ENCODE results near the gene ASTE1. TPM values are rescaled to one million over a fixed set of nuclear protein-coding genes. Genes with fewer than 3 reads are reported as not detected.

ASTE1 gene
- total RNA-seq, 2 donors from 2014 or later, result 10.2 to 10.8 TPM

DNA sequence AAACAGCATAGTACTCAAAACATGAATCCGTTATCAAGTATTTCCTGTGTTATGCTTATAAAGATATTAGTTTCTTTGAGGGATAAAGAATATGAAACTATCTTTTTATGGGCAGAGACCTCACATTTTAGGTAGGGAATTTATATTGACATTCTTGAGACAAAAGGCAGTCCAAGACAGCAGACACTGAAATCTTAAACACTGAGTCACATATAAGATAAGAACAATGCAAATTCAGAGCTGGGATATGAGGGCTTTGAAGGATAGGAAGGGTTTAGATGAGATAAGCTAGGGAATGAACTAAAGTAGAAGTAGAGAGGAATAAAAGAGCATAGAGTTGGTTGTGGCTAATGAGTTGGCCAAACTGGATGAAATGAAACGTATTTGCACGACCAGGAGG, 58.4 kb downstream of the ASTE1 start:
- Mint-ChIP-seq H3K4me1 (ENCODE audit: low read depth) (peaks cover 9% of the 10 kb centered on the region), H3K4me3 (no peak overlapping the region), H3K9me3 (no peaks in the 10 kb centered on the region), H3K36me3 (ENCODE audit: insufficient read depth in 2 of 2) (peaks cover 14 to 30% of the 10 kb centered on the region in 2 donors), H3K27ac (peak overlapping the region; percentile 51), H3K27me3 (ENCODE audit: low read depth) (no peaks in the 10 kb centered on the region)
- ATAC-seq (replicated peaks in 1 of 2) (no peak), DNase-seq (no peak)

DNA sequence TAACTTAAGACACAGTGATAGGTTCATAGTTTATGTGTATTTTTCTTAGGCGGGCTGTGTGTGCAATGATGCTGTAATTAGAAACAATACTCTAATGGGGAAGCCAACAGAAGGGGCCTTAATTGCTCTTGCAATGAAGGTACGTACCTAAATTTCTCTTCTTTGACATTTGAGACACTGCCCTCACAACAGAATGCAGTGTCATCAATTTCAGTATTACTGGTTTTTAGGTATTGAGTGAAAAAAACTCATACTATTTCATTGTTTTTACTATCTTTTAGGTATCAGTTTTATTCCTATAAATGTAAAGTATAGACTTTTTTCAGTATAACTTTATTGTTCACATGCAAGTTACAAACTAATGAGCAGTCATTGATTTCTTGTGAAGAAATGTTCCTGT, 59.3 kb downstream of the ASTE1 start:
- DNase-seq (no peak), ATAC-seq (replicated peaks in 1 of 2) (no peak)
- peaks cover 10 to 30% of the 10 kb centered on the region in 2 donors for H3K36me3 Mint-ChIP-seq (ENCODE audit: insufficient read depth in 2 of 2)
- H3K27me3 Mint-ChIP-seq (ENCODE audit: low read depth), result no peaks in the 10 kb centered on the region
- peaks cover 9% of the 10 kb centered on the region for H3K4me1 Mint-ChIP-seq (ENCODE audit: low read depth)
- no peak overlapping the region for H3K4me3 Mint-ChIP-seq
- no peak overlapping the region for H3K27ac Mint-ChIP-seq
- no peaks in the 10 kb centered on the region for H3K9me3 Mint-ChIP-seq

DNA sequence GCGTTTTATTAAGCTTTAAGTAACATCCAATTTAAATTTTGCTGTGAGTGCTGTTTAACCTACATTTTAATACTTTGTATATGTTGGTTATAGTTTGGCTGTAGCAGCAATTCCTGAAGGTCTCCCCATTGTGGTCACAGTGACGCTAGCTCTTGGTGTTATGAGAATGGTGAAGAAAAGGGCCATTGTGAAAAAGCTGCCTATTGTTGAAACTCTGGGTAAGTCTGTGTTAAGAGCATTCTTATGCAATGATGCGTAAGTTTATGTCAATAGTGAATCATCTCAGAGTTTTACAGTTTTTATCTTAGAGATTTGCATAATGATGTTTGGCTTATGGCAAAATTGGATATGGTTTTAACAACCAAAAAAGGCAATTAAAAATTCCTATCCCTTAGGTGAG, 62.7 kb downstream of the ASTE1 start:
- Mint-ChIP-seq H3K4me1 (ENCODE audit: low read depth) (no peaks in the 10 kb centered on the region), H3K27me3 (ENCODE audit: low read depth) (no peaks in the 10 kb centered on the region), H3K9me3 (no peaks in the 10 kb centered on the region), H3K4me3 (no peak overlapping the region), H3K27ac (no peak overlapping the region), H3K36me3 (ENCODE audit: insufficient read depth in 2 of 2) (peaks cover 10 to 30% of the 10 kb centered on the region in 2 donors)
- no peak for ATAC-seq (replicated peaks in 1 of 2)
- no peak for DNase-seq

Other genes with a start within 250 kb of the ASTE1 start
- gene ATP2C1, start 132.7 kb downstream of the ASTE1 start, total RNA-seq, result 10 to 100 TPM; 76.0 to 79.6 TPM
- gene NEK11, start 52 bp upstream of the ASTE1 start, total RNA-seq, result 1 to 10 TPM; 2.7 to 3.1 TPM

All from activated T-cell treated with anti-CD3 and anti-CD28 coated beads, Interleukin-2, amount 50 U/mL, for 72 hours (primary cell).